NOMO-1 (cell line): ENCODE results near the gene SEPTIN8.
"Not testable (repeated sequence)": the region's sequence is repeated elsewhere in the genome, so short reads cannot be mapped to it uniquely, and the experiment has no call there.

Source experiments
- DNase-seq, 2 experiments: peaks; one replicate each; lab custom pipeline; 2025; ENCODE audit not compliant: unreplicated experiment in 2 of 2; lab: John Stamatoyannopoulos, UW

Gene SEPTIN8

DNA sequence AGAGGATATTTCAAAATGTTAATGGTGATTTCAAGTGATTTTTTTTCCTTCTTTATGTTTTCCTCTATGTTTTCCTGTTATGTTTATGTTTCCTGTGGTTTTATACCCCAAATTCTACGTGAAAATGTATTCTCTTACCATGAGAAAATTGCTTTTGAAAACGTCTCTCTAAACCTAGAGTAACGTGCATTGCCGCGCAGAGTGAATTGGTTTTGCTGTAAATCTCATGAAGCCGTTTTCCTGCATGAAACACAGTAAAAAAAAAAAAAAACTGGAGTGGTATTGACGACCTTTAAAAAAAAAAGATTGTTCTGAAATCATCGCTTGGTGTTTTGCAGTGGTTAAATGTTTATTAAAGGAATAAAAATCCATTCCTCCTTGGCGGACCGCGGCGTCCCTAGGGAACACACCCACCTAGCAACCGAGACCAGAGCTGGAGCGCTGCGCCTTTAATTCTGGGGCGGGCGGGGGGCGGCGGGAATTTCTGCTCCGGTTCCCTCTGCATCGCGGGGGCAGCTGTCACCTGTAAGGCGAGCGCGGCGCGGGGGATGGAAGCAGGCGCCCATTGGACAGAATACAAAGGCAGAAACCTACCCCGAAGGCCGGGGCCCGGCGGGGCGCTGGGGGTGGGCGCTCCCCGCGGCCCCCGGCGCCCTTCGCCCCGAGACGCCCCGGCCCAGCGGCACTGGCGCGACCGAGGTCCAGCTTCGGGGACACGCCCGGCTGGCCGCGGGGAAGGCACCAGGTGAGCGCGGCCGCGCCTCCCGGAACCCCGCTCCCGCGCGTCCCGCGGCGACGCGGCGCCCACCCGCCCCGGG lies 36.0 kb upstream of the SEPTIN8 start, which contains the start of gene SOWAHA:
Gene SOWAHA (plus strand): TSS at position 522 of the 818 bp plus-strand sequence. CDS start 320 bp downstream, outside the sequence.
- no peak for DNase-seq

DNA sequence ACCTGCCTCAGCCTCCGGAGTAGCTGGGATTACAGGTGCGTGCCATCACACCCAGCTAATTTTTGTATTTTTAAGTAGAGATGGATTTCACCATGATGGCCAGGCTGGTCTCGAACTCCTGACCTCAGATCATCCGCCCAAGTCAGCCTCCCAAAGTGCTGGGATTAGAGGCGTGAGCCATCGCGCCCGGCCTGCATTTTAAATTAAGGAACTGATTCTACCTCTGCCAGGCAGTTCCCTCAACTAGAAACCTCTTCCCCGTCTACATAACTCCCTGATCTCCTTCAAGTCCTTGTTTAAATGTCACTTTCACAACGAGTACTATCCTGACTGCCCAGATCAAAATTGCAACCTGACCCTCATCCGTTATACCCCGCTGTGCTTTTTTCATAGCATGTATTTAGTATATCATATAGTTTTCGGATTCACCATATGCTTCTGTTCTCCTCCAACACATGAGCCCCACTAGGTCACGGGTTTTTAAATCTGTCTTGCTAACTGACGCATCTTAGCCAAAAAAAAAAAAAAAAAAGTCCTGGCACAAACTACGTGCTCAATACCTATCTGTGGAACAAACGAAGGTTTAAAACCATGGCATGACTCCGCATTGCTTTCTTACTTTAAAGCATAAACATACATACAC lies 35.2 kb upstream of the SEPTIN8 start:
- DNase-seq, result peak; percentile 37 to 72

DNA sequence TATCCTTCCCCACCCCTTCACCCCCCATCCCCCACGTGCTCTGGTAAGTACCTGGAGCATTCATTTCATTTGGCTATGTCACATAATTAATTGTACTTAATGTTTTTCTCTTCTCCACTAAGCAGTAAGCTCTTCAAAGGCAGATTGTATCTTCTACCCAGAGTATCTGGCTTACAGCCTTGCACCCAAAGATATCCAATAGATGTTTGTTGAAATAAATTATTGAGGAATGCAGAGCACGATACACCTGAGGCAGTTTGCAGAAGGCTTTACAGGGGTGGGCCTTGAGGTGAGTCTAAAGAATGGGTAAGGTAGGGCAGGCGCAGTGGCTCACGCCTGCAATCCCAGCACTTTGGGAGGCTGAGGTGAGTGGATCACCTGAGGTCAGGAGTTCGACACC lies 33.6 kb upstream of the SEPTIN8 start:
- no peak for DNase-seq

DNA sequence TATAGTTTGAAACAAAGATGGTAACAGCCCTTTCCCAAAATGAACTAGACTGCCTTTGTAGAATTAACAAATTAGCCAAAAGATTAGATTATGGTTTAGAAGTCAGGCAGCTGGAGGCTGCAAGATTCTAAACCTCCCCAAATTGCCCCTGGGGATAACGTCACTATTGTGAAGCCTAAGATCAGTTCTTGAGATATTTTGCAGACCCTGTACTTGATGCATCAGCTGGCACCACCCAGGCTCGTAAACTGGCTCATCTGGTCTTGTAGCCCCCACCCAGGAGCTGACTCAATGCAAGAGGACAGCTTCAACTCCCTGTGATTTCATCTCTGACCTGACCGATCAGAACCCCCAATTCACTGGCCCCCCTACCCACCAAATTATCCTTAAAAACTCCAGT lies 31.8 kb upstream of the SEPTIN8 start:
- DNase-seq, result no peak

DNA sequence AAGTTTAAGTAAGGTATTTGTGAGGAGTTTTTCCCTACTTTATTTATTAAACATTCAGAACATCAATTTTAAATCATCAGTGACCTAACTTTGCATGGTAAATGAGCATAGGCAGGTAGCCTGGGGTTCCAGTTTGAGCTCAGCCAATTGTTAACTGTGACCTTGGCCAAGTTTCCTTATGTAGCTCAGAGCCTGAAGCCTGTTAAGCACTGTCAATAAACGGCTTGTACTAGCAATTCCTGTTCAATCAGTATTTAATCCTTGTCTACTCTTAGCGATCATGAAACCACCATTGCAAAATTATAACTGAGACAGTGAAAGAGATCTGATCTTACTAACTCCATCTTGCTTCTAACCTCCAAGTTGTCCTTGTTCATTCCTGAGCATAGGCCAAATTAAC lies 31.4 kb upstream of the SEPTIN8 start:
- no peak for DNase-seq

DNA sequence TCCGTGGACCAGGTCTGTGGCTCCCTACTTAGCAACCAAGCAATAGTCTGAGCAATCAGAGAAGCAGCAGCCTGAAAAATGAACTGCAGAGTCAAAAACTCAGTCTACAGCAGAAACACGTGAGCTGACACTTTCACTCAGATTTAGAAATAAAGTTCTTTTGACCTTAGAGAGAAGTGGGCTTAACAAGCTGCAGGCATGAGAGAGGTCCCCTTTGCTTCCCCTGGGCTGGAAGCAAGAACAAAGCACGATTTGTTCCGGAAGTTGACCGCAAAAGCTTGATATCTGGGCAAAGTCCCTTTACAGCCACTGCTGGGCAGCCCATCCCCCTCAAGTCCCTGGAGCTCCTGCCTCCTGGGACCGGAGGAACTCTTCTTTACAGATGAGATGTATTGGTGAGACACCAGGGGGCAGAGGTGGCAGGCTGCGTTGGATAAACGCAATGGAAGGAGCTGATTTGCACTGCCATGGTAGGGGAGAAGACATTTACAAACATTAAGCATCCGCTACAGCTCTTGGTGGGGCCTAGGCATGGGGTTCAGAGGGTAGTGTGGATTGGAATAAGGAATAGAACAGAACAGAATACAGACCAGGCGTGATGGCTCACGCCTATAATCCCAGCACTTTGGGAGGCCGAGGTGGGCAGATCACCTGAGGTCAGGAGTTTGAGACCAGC lies 30.3 kb upstream of the SEPTIN8 start:
- DNase-seq, result no peak

DNA sequence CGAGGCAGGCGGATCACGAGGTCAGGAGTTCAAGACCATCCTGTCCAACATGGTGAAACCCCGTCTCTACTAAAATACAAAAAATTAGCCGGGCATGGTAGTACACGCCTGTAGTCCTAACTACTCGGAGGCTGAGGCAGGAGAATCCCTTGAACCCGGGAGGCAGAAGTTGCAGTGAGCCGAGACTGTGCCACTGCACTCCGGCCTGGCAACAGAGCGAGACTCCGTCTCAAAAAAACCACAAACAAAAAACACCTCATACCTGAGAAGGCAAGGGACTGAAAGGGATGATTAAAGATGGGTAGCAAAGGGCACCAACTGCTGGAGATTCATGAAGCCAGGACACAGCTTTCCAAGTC lies 29.7 kb upstream of the SEPTIN8 start:
- not testable (repeated sequence) for DNase-seq

DNA sequence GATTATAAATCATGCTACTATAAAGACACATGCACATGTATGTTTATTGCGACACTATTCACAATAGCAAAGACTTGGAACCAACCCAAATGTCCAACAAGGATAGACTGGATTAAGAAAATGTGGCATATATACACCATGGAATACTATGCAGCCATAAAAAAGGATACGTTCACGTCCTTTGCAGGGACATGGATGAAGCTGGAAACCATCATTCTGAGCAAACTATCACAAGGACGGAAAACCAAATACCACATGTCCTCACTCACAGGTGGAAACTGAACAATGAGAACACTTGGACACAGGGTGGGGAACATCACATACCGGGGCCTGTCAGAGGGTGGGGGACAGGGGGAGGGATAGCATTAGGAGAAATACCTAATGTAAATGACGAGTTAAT lies 28.8 kb upstream of the SEPTIN8 start:
- not testable (repeated sequence) for DNase-seq

DNA sequence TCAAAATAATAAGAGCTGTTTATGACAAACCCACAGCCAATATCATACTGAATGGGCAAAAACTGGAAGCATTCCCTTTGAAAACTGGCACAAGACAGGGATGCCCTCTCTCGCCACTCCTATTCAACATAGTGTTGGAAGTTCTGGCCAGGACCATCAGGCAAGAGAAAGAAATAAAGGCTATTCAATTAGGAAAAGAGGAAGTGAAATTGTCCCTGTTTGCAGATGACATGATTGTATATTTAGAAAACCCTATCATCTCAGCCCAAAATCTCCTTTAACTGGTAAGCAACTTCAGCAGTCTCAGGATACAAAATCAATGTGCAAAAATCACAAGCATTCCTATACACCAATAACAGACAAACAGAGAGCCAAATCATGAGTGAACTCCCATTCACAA lies 27.2 kb upstream of the SEPTIN8 start:
- not testable (repeated sequence) for DNase-seq

DNA sequence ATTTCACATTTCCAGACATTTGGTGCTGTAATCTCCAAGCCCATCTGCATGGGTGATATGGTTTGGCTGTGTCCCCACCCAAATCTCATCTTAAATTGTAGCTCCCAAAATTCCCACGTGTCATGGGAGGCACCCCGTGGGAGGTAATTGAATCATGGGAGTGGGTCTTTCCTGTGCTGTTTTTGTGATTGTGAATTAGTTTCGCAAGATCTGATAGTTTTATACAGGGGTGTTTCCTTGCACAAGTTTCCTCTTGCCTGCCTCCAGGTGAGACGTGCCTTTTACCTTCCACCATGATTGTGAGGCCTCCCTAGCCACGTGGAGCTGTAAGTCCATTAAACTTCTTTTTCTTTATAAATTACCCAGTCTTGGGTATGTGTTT lies 25.6 kb upstream of the SEPTIN8 start:
- DNase-seq, result not testable (repeated sequence)

DNA sequence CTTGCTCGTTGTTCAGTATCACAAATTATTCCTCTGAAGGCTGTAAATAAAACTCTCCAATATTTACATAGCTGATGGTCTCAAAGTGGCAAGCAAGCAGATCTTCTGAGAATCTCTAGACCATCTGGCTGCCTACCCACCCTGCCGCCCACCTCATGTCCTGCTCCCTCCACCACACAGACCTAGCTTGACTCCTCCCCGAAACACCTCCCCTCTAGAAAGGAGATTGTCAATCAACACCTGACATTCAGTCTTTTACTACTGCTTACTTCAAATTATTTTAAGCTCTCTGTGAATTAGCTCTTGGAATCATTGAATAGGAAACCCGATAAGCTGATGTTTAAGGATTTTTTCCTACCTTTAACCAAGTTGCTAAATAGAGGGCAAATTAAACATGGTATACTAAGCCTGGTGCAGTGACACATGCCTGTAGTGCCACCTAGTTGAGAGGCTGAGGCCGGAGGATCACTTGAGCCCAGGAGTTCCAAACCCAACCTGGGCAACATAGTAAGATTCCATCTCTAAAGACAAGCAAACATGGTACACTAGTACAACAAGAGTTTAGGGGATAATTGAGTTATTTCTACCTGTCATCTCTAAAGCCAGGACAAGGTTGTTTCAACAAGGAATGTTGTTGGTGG lies 25.1 kb upstream of the SEPTIN8 start:
- no peak for DNase-seq

DNA sequence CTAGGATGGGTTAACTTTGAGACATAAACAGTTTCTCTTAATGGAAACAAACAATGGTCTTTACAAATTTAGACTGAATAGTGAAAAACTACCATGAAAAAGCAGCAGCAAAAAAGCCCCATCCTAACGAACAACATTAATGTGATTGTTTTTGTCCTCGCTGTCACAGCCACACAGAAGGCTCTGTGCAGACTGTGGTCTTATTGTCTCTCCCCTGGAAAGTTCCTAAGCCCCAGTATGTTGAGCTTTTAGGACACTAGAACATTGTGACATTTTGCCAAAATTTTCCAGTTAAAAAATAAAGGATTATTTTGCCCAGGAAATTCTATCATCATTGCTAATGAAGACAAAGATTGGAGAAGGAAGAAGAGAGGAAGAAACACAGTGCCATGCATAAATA lies 23.5 kb upstream of the SEPTIN8 start:
- no peak for DNase-seq

DNA sequence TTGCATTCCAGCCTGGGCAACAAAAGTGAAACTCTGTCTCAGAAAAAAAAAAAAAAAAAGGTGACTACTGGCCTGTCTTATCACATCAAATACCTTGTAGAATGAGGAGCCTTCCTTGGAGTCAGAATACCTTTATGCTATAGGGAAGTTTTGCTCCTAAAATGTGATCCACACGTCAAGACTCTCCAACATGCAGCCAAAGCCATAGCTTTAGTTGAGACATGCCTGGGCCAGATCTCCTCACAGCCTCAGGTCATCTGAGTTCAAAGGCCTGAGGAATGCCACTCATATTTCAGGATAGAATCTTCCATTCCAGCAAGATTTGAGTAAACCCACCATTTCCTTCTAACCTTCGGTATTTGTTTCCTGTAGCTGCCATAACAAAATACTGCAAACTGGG lies 22.4 kb upstream of the SEPTIN8 start:
- no peak for DNase-seq

DNA sequence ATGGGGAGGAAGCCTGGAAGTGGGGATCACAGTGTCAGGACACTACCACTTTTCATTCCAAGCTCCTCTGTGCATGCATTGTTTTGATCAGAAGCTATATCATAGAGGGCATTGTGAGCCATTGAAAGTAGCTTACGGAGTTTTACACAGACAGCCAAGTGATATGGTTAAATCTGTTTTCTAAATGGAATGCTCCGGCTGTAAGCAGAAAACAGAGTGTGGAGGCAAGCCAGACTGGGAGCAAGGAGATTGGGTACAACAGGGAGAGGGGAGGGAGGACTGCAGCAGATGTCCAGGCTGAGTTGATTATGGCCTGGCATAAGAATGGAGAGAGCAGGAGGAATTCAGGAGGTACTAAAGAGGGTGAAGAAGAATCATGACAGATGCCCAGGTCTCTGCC lies 20.6 kb upstream of the SEPTIN8 start:
- DNase-seq, result no peak

DNA sequence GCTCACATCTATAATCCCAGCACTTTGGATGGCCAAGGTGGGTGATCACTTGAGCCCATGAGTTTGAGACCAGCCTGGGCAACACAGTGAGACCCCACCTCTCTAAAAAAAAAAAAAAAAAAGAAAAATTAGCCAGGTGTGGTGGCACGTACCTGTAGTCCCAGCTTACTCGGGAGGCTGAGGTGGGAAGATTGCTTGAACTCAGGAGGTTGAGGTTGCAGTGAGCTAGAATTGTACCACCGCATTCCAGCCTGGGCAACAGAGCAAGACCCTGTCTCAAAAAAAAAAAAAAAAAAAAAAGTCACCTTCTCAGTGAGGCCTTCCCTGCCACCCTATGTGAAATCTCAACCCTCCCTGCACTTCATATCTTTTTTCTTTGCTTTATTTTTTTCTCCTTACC lies 14.0 kb upstream of the SEPTIN8 start:
- no peak for DNase-seq

DNA sequence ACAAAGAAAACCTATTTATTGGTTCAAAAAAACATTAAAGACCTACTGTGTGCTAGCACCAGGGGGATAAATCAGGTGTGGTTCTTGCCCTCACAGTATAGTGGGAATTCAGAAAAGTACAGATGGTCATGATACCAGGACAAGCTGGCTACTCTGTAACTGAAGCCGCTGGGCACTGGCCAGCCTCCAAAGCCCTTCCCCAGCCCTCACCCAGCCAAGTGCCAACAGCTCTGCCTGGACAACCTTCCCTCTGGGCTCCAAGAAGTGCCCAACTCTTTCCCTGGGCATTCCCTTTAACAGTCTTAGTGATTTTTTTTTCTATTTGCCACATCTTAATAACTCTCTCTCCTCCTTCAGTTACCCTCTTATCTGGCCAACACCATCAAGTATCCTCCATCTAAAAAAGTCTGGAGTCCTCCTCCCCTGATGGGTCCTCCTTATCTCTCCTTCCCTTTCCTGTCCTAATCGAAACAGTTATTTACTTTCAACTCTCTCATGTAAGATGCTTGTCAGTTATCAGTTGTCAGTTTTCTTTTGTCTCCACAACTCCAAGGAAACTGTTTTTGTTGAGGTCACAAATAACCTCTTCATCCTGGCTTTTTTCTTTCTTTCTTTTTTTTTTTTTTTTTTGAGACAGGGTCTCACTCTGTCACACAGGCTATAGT lies 13.3 kb upstream of the SEPTIN8 start:
- no peak for DNase-seq

DNA sequence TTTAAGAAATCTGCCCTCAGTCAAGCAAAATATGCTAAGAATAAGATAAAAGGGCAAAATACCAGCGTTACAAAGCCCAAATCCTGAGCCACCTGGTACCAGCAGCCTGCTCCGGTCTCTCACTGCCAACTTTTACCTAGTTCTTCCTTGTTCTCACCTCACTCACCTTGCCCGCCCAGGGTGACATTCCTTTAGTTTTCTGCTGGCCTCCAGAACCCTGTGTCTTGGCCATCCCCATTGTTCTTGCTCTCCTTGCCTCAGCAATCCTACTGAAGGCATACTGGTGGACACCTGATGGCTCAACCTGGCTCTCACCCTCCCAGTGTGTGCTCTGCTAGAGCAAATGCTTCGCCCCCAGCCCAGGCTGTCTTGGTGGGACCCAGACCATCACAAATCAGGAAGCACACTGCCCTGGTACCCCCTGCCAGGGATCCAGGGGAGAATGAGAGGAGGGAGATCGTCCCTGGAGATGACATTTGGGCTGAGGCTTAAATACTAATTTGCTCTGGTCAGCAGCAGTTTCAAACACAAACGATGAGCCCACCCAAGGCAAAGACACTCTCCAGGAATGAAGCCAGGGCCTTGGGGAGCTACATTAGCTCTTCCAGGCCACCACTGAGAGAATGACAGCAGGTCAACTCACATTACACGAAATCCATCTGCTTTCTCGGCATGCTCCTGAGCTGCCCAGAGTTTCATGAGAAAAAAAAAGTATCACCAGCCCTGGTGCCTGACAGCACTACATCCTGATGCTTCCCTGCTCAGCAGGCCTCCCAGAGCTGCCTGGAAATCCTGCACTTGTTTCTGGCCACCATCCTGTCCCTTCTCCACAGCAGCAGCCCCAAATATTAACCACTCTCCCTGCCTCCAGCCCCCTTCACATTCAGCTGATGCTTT lies 12.2 kb upstream of the SEPTIN8 start:
- no peak for DNase-seq

DNA sequence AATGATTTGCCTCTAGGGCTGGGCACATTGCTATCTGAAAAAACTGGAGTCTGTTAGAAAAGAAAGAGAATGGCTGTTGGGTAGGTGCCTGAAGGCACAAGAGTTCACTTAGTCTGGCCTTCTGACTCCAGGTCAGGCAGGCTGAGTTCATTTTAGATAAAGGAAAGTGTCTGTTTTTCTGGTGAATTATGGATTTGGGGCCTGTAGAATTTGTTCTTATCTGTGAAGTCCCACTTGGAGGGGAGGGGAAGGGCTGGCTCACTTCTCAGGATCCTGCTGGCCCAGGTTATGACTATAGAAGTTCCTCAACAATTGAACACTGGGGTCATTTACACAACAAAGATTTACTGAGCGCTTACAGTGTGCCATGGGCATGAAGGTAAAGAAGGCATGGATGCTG lies 11.5 kb upstream of the SEPTIN8 start:
- DNase-seq, result no peak

DNA sequence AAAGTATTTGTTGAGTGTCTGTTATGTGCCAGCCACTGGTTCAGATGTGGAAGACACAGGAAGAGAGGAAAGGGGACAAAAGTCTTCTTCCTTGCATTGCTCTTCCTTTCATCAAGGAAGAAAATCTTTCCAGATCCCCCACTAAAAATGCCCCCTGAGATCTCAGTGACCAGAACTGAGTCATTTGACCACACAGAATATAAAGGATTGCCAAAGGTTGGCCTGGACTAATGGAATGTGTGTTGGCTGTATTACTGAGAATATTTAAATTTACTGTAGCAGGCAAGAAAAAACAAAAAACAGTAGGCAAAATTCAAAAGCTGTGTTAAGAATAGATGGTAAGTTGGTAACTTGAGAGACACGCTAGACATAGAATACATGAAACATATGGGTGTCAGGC lies 10.0 kb upstream of the SEPTIN8 start:
- DNase-seq, result no peak

DNA sequence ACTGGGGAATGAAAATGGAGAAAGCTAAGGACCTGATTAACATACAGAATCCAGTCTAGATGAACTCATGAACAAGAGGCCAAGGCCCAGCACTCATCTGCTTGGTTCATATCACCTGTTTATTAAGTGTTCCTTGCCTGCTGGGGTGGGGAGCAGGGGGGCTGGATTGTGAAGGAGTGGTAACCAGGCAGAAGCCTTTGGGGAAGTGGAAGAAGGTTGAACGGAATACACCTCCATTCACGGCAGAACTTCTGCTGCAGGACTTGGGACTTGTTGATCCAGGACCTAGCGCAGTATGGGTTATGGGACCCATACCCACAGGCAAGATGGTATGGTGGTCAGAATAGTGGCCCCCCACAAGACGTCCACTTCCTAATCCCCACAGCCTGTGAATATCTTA lies 8.8 kb upstream of the SEPTIN8 start:
- no peak for DNase-seq
